HG03521 (cell line): ENCODE data around the gene NOTCH2.

Experiments
- ATAC-seq: cut with Tn5 transposase; IDR thresholded peaks from one replicate; pipeline ENCODE4 v1.9.1; 2021; ENCODE audit warnings: mild to moderate bottlenecking, moderate library complexity; ENCODE audit not compliant: unreplicated experiment

NOTCH2 gene

GRCh38 chr1:119882132-119883049 is 187.1 kb downstream of the NOTCH2 start:
- ATAC-seq, result no peak

GRCh38 chr1:119879510-119880434 is 189.7 kb downstream of the NOTCH2 start:
- ATAC-seq, result no peak

GRCh38 chr1:119878171-119878570 is 191.3 kb downstream of the NOTCH2 start:
- no peak for ATAC-seq

- no peak for ATAC-seq
These were observed 195.3 kb downstream of the NOTCH2 start for GRCh38 chr1:119874186-119874585.

GRCh38 chr1:119873135-119874015 is 196.1 kb downstream of the NOTCH2 start:
- no peak for ATAC-seq

- ATAC-seq, result no peak
These were observed 197.6 kb downstream of the NOTCH2 start for GRCh38 chr1:119871881-119872280.

GRCh38 chr1:119870917-119871596 is 198.4 kb downstream of the NOTCH2 start:
- ATAC-seq, result no peak

- ATAC-seq, result no peak
These were observed 199.5 kb downstream of the NOTCH2 start for GRCh38 chr1:119869995-119870394.

GRCh38 chr1:119868176-119868575 is 201.3 kb downstream of the NOTCH2 start:
- ATAC-seq, result no peak

GRCh38 chr1:119866451-119866850 is 203.0 kb downstream of the NOTCH2 start:
- ATAC-seq, result no peak

GRCh38 chr1:119865627-119866026 is 203.8 kb downstream of the NOTCH2 start:
- no peak for ATAC-seq

- no peak for ATAC-seq
These were observed 207.2 kb downstream of the NOTCH2 start for GRCh38 chr1:119862276-119862675.
